NCI-H146 treated with DMSO at 0.1 percent for 48 hours (cell line): ENCODE data around the gene GET3.
"Not testable (repeated sequence)": the region's sequence is repeated elsewhere in the genome, so short reads cannot be mapped to it uniquely, and the experiment has no call there.

Experiments
- DNase-seq: peaks from one replicate; lab custom pipeline; 2025; ENCODE audit not compliant: unreplicated experiment; lab: John Stamatoyannopoulos, UW

Gene GET3

DNA sequence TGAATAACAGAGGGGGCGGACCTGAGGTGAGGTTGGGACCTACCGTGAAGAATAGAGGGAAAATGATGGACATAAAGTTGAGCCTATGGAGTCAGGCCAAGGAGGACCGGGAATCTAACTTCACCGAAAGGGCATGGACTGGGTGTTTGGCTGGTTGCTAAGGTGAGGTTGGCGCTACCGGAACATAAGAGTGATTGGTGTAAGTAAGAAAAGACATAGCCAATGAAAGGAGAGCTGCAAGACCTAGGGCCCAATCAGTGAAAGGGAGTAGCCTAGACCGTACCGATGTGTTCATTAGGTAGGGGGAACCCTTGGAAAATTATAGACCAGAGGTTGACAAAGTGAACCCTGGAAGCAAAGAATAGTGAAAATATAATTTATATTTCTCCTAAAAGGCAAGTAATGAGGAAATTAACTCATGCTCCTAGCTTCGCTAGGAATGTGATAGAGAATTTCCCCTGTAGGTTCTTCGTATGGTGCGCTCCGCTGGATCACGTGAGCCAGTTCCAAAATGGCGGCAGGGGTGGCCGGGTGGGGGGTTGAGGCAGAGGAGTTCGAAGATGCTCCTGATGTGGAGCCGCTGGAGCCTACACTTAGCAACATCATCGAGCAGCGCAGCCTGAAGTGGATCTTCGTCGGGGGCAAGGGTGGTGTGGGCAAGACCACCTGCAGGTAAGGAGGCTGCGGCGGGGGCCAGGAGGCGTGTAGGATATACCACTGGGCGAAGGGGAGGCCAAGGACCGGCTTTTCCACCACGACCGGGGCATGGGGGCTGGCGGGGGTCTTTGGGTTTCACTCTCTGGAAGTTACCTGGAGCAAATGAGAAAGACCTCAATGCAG is at the start of gene GET3:
Gene GET3 (plus strand): TSS at position 503 of the 840 bp plus-strand sequence. CDS start 9 bp downstream, at position 512.
- peak; percentile 100 for DNase-seq

DNA sequence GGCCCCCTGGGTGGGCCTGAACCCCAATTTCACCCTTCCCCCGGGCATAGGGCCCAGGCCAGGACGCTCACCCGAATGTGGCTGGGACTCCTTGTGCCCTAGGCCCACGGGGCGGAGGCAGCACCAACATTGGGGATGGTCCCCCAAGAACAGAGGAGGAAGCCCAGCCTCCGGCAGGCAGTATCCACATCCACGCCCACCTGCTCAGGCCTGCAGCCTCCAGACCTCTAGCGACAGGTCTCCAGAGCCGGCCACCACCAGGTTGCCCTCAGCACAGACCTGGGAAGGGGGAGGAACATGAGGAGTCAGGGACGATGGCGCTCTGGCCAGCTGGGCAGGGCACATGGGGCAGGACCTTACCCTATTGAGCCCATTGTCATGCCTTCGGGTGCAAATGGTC is 48.3 kb upstream of the GET3 start:
- no peak for DNase-seq

GRCh38 chr19:12689581-12690216 is 47.6 kb upstream of the GET3 start:
- DNase-seq: no peak

DNA sequence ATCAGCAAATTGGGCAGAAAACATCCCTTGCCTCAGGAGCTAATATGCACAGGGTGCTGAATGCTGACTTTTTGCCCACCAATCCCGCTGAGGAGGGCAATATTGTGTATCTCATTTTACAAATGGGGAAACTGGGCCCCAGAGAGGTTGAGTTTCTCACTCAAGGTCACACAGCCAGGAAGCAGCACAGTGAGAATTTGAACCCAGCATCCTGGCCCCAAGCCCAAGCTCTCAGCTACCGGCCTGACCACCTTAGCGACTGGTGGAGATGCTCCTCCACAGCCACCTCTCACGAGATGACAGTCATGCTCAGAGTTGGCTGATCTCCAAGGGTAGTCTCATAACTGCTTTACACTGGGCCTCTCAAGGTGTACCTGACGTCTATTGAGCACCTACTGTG is 44.3 kb upstream of the GET3 start:
- DNase-seq: no peak

GRCh38 chr19:12694641-12695040 is 42.7 kb upstream of the GET3 start:
- DNase-seq: no peak

DNA sequence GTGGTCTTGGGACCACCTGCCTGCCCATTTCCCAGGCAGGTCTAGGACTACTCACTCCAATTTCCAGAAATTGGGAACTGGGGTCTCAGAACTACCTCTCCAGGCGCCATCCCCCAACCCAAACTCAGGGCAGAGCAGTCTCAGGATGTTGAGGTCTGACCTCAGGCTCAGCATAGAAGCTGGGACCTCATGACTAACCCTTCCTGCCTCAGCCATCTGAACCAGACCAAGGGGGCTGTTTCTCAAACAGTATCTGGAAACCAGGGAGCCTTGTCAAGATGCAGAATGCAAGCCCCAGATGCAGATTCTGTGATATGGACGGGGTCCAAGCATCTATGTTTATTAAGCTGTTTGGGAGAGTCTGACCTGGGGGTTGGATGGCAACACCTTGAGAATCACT is 42.2 kb upstream of the GET3 start:
- no peak for DNase-seq

- no peak for DNase-seq
These were observed 41.8 kb upstream of the GET3 start for GRCh38 chr19:12695514-12695913.

DNA sequence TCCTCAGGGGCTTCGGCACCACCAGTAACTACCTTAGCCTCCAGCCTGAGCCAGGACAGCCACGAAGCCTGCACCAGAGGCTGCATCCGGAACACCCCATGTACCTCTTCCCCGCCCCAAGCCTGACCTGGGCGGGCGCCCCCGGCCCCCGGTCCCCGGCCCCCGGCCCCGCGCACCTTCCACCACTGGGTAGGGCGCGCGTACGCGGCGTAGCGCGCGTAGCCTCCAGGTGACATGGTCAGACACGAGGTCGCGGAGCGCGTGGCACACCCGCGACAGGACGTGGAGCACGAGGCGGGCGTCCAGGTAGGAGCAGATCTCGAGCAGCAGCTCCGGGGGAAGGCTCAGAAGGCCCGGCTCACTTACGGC is 41.3 kb upstream of the GET3 start:
- no peak for DNase-seq

DNA sequence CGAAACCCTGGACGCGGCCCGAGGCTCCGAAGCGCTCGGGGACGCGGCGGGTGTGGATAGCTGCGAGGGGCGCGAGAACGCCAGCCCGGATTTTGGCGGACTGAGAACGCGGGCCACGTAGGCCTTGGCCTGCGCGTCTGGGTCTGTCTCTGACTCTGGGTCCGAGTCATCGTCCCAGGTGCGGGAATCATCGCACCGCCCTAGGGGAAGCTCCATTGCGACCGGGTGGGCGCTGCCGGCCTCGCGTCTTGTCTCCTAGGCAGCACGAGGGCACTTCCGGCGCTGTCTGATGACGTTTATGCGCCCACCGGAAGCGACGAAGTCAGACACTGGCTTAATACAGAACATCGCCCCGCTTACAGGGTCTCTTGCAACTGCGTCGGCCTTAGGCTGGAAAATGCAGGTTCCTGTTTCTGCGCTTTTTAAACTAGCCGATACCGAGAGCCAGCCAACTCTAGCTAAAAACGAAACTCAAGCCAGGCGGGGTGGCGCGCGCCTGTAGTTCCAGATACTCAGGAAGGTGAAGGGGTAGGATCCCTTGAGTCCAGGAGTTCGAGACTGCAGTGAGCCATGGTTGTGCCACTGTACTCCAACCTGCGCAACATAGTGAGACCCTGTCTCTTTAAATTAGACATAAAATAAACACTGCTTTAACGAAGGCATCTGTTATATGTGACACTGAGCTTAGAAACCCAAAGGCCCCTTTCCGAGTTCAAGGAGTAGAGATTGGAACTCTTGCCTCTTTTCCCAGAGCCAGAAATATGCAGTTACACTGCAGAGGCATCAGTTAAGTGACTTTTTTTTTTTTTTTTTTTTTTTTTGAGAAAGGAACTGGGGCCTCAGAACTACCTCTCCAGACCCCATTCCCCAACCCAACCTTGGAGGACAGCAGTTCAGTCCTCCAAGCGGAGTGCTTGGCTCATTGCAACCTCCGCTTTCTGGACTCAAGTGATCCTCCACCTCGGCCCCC is 40.6 kb upstream of the GET3 start, which contains the start of gene FBXW9:
Gene FBXW9 (minus strand): TSS at position 266 of the 970 bp plus-strand sequence. CDS start 50 bp downstream, at position 216.
- peak; percentile 91 for DNase-seq

DNA sequence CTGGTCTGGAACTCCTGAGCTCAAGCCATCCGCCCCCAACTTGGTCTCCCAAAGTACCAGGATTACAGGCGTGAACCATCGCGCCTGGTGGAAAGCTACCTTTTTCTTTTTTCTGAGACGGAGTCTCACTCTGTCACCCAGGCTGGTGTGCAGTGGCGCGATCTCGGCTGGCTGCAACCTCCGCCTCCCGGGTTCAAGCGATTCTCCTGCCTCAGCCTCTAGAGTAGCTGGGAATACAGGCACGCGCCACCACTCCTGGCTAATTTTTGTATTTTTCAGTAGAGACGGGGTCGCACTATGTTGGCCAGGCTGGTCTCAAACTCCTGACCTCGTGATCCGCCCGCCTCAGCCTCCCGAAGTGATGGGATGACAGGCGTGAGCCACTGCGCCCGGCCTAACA is 39.9 kb upstream of the GET3 start:
- DNase-seq: not testable (repeated sequence)

- DNase-seq: no peak
These were observed 39.2 kb upstream of the GET3 start for GRCh38 chr19:12698138-12698537.

DNA sequence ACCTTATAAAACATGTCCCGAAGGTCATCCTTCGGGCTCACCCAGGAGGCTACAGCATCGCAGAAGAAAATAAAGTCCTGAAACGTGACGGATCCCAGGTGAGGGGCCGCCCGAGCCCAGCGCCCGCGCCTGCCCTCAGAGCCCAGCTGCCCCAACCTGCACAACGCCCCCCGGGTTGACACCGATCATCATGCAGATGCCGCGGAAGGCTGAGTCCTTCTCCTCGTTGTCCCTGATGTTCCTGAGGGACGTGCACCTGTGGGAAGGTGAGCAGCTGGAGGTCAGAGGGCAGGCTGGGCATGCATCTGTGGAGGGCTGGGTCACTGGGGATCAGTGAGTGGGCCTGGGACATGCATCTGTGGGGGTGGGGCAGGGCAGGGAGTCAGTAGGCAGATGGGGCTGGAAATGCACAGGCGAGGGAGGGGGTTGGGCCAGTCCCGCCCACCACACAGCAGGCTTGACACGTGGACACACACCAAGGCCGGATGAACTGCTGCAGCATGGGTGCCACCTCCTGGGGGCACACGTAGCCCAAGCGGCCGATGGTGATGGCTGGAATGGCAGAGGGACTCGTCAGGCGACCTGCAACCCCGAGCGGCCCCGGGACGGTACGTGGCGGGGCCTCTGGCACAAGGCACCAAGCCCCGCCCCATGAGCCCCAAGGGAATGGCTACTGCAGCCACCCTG is 35.6 kb upstream of the GET3 start:
- DNase-seq: no peak

GRCh38 chr19:12703046-12703445 is 34.3 kb upstream of the GET3 start:
- DNase-seq: no peak

- no peak for DNase-seq
These were observed 32.1 kb upstream of the GET3 start for GRCh38 chr19:12705169-12705568.

DNA sequence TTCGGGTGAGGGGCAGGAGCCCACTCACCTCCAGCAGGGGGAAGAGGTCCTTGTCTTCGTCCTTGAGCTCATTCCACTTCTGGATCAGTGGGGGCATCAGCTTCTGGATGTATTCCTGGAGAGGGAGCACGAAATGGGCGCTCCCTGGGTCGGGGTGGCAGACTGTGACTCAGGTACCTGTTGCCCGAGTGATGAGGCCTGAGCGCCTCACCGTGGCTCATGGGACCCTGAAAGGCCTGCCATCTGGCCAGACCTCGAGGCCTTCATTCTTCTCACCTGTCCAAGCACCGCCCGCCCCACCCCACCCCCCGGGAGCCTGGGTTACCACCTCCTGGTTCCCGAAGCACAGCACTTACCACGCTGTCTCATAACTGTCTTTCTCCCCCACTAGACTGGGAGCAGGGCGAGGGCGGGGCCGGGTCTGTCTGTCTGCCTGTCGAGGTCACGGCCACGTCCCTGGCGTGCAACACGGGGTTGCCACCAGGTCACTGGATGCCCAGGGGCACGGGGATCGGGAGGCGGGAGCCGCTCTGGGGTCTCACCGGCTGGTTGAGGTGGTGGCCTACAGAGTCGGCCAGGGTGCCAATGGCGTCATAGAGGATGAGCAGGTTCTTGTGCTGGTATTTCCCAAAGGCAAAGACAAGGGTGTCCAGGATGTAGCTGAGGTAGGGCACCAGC is 31.5 kb upstream of the GET3 start:
- DNase-seq: no peak

DNA sequence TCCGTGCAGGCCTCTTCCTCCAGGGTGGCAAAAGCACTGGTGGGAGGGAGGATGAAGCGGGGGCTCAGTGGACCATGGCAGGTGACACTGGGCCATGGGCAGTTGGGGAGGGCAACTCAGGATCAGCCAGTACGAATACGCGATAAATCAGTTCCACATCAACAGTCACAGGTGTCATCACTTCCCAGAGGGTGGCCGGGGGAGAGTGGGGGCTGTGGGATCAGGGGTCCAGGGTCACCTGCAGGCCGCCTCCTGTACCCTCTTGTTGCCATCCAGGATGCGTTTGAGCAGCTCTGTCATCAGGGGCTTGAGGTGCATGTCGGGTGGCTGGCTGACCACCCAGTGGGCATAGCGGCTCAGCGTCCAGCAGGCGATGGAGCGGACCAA is 31.0 kb upstream of the GET3 start:
- no peak for DNase-seq

- DNase-seq: no peak
These were observed 28.7 kb upstream of the GET3 start for GRCh38 chr19:12708641-12709040.

DNA sequence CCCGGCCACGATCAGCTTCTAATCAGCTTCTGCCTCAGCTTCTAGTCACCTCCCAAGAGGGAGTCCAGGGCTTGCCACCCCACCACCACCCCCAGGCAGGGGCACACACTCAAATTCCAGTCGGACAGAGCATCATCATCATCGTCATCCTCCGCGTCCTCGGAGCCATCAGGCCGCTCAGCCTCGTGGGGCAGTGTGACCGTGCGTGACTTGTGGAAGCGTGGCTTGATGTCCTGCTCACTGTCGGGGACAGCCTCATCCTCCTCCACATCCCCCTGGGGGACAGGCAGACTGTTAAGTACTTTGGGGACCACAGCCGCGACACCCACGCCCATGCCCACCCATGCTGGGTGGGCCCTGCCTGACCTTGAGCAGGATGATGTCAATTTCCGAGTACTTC is 26.1 kb upstream of the GET3 start:
- no peak for DNase-seq

DNA sequence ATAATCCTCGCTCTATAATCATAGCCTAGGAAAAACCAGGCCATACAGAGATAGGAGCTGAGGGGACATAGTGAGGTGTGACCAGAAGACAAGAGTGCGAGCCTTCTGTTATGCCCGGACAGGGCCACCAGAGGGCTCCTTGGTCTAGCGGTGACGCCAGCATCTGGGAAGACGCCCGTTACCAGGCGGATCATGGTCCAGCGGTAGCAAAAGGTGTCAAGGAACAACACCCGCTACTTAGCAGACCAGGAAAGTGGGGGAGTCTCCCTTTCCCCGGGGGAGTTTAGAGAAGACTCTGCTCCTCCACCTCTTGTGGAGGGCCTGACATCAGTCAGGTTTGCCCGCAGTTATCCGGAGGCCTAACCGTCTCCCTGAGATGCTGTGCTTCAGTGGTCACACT is 25.2 kb upstream of the GET3 start:
- DNase-seq: not testable (repeated sequence)

DNA sequence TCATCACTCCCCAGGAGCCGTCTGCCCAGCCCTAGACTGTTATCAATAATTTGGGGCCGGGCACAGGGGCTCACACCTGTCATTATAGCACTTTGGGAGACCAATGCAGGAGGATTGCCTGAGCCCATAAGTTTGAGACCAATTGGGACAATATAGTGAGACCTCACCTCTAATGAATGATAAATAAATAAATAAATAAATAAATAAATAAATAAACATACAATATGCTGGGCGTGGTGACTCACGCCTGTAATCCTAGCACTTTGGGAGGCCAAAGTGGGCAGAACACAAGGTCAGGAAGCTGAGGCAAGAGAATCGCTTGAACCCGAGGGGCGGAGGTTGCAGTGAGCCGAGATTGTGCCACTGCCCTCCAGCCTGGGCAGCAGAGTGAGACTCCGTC is 24.0 kb upstream of the GET3 start:
- DNase-seq: not testable (repeated sequence)
